ENCODE data around the gene SMOC1. TPM values are rescaled to one million over a fixed set of nuclear protein-coding genes. Genes with fewer than 3 reads are reported as not detected.

SMOC1 gene
- total and polyA plus RNA-seq, 2 donors (not counting 1 experiment from before 2014, with no cell fraction given): 0.06 TPM; not detected in 1

DNA sequence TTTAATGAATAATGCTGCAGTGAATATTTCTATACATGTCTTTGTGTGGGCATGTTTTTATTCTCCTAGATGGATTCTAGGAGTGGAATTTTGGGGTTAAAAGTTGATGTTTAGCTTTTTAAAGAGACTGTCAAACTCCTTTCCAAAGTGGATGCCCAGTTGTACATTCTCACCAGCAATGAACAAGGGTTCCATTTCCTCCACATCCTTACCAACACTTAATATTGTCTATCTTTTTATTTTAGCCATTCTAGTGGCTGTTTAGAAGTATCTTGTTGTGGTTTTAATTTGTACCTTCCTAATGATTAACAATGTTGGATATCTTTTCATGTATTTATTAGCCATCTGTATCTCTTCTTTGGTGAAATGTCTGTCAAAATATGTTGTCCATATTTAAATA, 109.8 kb downstream of the SMOC1 start:
- Histone ChIP-seq H3K36me3 (ENCODE audit: control insufficient read depth, insufficient read depth, low read length) (no peaks in the 10 kb centered on the region), H3K4me1 (ENCODE audit: control insufficient read depth, extremely low read depth, insufficient read depth, low read length) (no peaks in the 10 kb centered on the region), H3K27ac (ENCODE audit: insufficient read depth, low read length) (no peak overlapping the region), H3K9ac (ENCODE audit: insufficient read depth, low read length) (no peak overlapping the region), H3K27me3 (ENCODE audit: control insufficient read depth, insufficient read depth, low read length) (no peaks in the 10 kb centered on the region), H3K79me2 (ENCODE audit: control insufficient read depth, insufficient read depth, low read length) (no peaks in the 10 kb centered on the region), H3K4me2 (ENCODE audit: extremely low read depth, insufficient read depth, low read length) (no peak overlapping the region), H3K9me3 (ENCODE audit: control insufficient read depth, insufficient read depth, low read depth, low read length) (no peaks in the 10 kb centered on the region), H2AFZ (ENCODE audit: low read length) (no peak overlapping the region), H3K4me3 (replicated peaks in 1 of 4; ENCODE audit: control extremely low read depth in 1 of 4, insufficient read depth in 1 of 4, low read depth in 3 of 4, low read length in 4 of 4) (no peak overlapping the region), H4K20me1 (ENCODE audit: control insufficient read depth, extremely low read depth, insufficient read depth, low read length) (no peaks in the 10 kb centered on the region)
- TF ChIP-seq, protein P1, sequence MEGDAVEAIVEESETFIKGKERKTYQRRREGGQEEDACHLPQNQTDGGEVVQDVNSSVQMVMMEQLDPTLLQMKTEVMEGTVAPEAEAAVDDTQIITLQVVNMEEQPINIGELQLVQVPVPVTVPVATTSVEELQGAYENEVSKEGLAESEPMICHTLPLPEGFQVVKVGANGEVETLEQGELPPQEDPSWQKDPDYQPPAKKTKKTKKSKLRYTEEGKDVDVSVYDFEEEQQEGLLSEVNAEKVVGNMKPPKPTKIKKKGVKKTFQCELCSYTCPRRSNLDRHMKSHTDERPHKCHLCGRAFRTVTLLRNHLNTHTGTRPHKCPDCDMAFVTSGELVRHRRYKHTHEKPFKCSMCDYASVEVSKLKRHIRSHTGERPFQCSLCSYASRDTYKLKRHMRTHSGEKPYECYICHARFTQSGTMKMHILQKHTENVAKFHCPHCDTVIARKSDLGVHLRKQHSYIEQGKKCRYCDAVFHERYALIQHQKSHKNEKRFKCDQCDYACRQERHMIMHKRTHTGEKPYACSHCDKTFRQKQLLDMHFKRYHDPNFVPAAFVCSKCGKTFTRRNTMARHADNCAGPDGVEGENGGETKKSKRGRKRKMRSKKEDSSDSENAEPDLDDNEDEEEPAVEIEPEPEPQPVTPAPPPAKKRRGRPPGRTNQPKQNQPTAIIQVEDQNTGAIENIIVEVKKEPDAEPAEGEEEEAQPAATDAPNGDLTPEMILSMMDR (conservative IDR thresholded peaks at IDR 0.05 in 1 of 2, IDR thresholded peaks at IDR 0.05 in 1 of 2; ENCODE audit: low read depth in 1 of 2, low read length in 2 of 2): no peak
- TF ChIP-seq EZH2 (IDR thresholded peaks at IDR 0.05; ENCODE audit: low read length, missing control alignments): no peak
- DNase-seq (ENCODE audit: low read depth in 2 of 2): no peak

DNA sequence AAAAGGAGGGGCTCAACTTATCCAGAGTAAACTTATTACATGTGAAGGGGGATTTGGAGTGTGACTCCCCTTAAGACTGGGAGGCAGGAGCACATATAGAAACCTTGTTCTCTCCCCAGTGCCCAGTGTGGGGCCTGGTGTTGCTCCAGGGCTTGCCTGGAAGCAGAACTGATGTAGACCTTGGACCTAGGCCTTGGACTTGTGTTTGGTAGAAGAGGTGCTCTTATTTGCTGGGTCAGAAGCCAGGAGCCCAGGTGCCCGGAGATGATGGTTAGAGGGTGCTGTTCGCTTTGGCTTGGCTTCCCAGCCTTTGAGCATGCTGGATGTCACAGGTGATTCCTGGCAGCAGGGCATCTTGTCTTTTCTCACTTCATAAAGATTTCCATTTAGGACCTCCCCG, 110.4 kb downstream of the SMOC1 start:
- DNase-seq (ENCODE audit: low read depth in 2 of 2): no peak
- TF ChIP-seq EZH2 (IDR thresholded peaks at IDR 0.05; ENCODE audit: low read length, missing control alignments): no peak
- TF ChIP-seq, protein P1 (conservative IDR thresholded peaks at IDR 0.05 in 1 of 2, IDR thresholded peaks at IDR 0.05 in 1 of 2; ENCODE audit: low read depth in 1 of 2, low read length in 2 of 2): no peak
- no peaks in the 10 kb centered on the region for H3K36me3 ChIP-seq (ENCODE audit: control insufficient read depth, insufficient read depth, low read length)

DNA sequence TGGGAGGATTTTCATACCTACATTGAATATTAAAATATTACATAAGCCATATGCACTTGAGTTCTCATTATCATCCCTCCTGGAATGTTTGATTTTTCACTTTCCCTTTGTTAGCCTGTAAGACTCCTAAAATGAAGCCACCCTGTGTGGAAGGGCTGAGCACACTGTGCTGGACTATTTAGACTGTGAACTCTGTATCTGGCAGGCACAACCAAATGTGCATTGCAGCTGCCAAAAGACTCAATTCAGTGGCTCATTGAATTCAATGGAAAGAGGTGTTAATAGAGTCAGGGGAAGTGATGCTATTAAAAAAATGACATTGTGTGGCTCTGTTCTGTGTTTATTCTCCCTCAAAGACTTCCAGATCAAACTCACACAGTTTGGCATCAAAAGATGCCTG, 111.1 kb downstream of the SMOC1 start:
- no peak overlapping the region for H3K9ac ChIP-seq (ENCODE audit: insufficient read depth, low read length)
- H3K36me3 ChIP-seq (ENCODE audit: control insufficient read depth, insufficient read depth, low read length): no peaks in the 10 kb centered on the region
- no peaks in the 10 kb centered on the region for H3K27me3 ChIP-seq (ENCODE audit: control insufficient read depth, insufficient read depth, low read length)
- no peak for DNase-seq (ENCODE audit: low read depth in 2 of 2)
- no peak overlapping the region for H3K4me2 ChIP-seq (ENCODE audit: extremely low read depth, insufficient read depth, low read length)
- no peak overlapping the region for H3K4me3 ChIP-seq (replicated peaks in 1 of 4; ENCODE audit: control extremely low read depth in 1 of 4, insufficient read depth in 1 of 4, low read depth in 3 of 4, low read length in 4 of 4)
- no peak overlapping the region for H2AFZ ChIP-seq (ENCODE audit: low read length)
- no peak overlapping the region for H3K27ac ChIP-seq (ENCODE audit: insufficient read depth, low read length)
- TF ChIP-seq EZH2 (IDR thresholded peaks at IDR 0.05; ENCODE audit: low read length, missing control alignments): no peak
- TF ChIP-seq, protein P1 (conservative IDR thresholded peaks at IDR 0.05 in 1 of 2, IDR thresholded peaks at IDR 0.05 in 1 of 2; ENCODE audit: low read depth in 1 of 2, low read length in 2 of 2): no peak
- H3K79me2 ChIP-seq (ENCODE audit: control insufficient read depth, insufficient read depth, low read length): no peaks in the 10 kb centered on the region
- H3K4me1 ChIP-seq (ENCODE audit: control insufficient read depth, extremely low read depth, insufficient read depth, low read length): no peaks in the 10 kb centered on the region
- H3K9me3 ChIP-seq (ENCODE audit: control insufficient read depth, insufficient read depth, low read depth, low read length): no peaks in the 10 kb centered on the region
- no peaks in the 10 kb centered on the region for H4K20me1 ChIP-seq (ENCODE audit: control insufficient read depth, extremely low read depth, insufficient read depth, low read length)

More for the DNA sequence above, 110.4 kb downstream of the SMOC1 start:
- H3K4me3 ChIP-seq (replicated peaks in 1 of 4; ENCODE audit: control extremely low read depth in 1 of 4, insufficient read depth in 1 of 4, low read depth in 3 of 4, low read length in 4 of 4): no peak overlapping the region
- no peaks in the 10 kb centered on the region for H3K9me3 ChIP-seq (ENCODE audit: control insufficient read depth, insufficient read depth, low read depth, low read length)
- H3K4me2 ChIP-seq (ENCODE audit: extremely low read depth, insufficient read depth, low read length): no peak overlapping the region
- H3K4me1 ChIP-seq (ENCODE audit: control insufficient read depth, extremely low read depth, insufficient read depth, low read length): no peaks in the 10 kb centered on the region
- H3K9ac ChIP-seq (ENCODE audit: insufficient read depth, low read length): no peak overlapping the region
- no peaks in the 10 kb centered on the region for H3K79me2 ChIP-seq (ENCODE audit: control insufficient read depth, insufficient read depth, low read length)
- no peak overlapping the region for H2AFZ ChIP-seq (ENCODE audit: low read length)
- no peaks in the 10 kb centered on the region for H4K20me1 ChIP-seq (ENCODE audit: control insufficient read depth, extremely low read depth, insufficient read depth, low read length)
- H3K27me3 ChIP-seq (ENCODE audit: control insufficient read depth, insufficient read depth, low read length): no peaks in the 10 kb centered on the region
- no peak overlapping the region for H3K27ac ChIP-seq (ENCODE audit: insufficient read depth, low read length)

Data from fibroblast of lung (primary cell).